Lung (tissue), 12 donors: Measurements from ENCODE around the gene NKX2-2. TPM values are rescaled to one million over a fixed set of nuclear protein-coding genes. Genes with fewer than 3 reads are reported as not detected.

Experiments used
- ATAC-seq: fragments of 200-7000 bp; cut with Tn5 transposase; one replicate; pipeline ENCODE4 v1.9.1; 2020; ENCODE audit warnings: moderate number of reproducible peaks; ENCODE audit not compliant: insufficient read depth, low FRiP score
- DNase-seq, 3 donors: peaks; one replicate each; pipeline ENCODE4 v3.0.0-alpha.2; 2013 to 2017
- H3K27ac ChIP-seq, 2 donors: one replicate each; pipeline ENCODE4 v1.5.1; 2013; ENCODE audit warnings: mild to moderate bottlenecking in 2 of 2, moderate library complexity in 2 of 2, control low read depth in 1 of 2, inconsistent platforms in 1 of 2, low read depth in 1 of 2, low read length in 1 of 2
- H3K27me3 ChIP-seq, 3 donors: one replicate each; pipeline ENCODE4 v1.5.1; 2013; ENCODE audit warnings: low read length in 2 of 3; ENCODE audit not compliant: control insufficient read depth in 3 of 3, insufficient read depth in 3 of 3
- H3K36me3 ChIP-seq, 4 donors: one replicate each; pipeline ENCODE4 v1.5.1; 2013; ENCODE audit warnings: low read length in 4 of 4, mild to moderate bottlenecking in 1 of 4, moderate library complexity in 1 of 4; ENCODE audit not compliant: control insufficient read depth in 4 of 4, insufficient read depth in 4 of 4
- H3K4me1 ChIP-seq, 5 donors: one replicate each; pipeline ENCODE4 v1.5.1; 2013; ENCODE audit warnings: low read length in 5 of 5, mild to moderate bottlenecking in 2 of 5, moderate library complexity in 1 of 5; ENCODE audit not compliant: control insufficient read depth in 5 of 5, insufficient read depth in 5 of 5
- H3K4me3 ChIP-seq: one replicate; pipeline ENCODE4 v1.5.1; 2013; ENCODE audit warnings: mild to moderate bottlenecking, control low read depth, moderate library complexity
- H3K9ac ChIP-seq, 2 donors: one replicate each; pipeline ENCODE4 v1.5.1; 2013; ENCODE audit warnings: low read length in 2 of 2, control low read depth in 1 of 2; ENCODE audit not compliant: insufficient read depth in 1 of 2
- H3K9me3 ChIP-seq, 4 donors: one replicate each; pipeline ENCODE4 v1.5.1; 2013; ENCODE audit warnings: low read length in 3 of 4, mild to moderate bottlenecking in 1 of 4, moderate library complexity in 1 of 4; ENCODE audit not compliant: control insufficient read depth in 4 of 4, insufficient read depth in 3 of 4
- WGBS, 2 donors: extraction: QIAGEN DNeasy Blood & Tissue Kit; methylation state at CpG; one replicate each; pipeline ENCODE4 v1.1.7; 2013; 5-methylcytosine and 5-hydroxymethylcytosine counted together
- polyA plus RNA-seq, 2 donors: library from polyadenylated mRNA; stranded (reverse); fragments of 200-250 nt; gene quantifications; one replicate each; pipeline ENCODE4 v1.2.1, GENCODE V29; 2013
- total RNA-seq, 2 donors: library from RNA; depleted of rRNA in 1 of 2; stranded (reverse); fragments of >200 nt in 1 of 2; gene quantifications; one replicate each; pipeline ENCODE4 v1.2.1, GENCODE V29; 2014 to 2021
- TF ChIP-seq, protein P1 (sequence below): IDR thresholded peaks from 2 replicates; pipeline ENCODE4 v1.5.1; 2012; ENCODE audit warnings: mild to moderate bottlenecking; ENCODE audit errors: control extremely low read depth, extremely low read depth
- donor health status: control.
- donor health status: control.
- donor health status: Bipolar disorder and iron deficiency.
- donor health status: healthy.
- donor health status: DM: yes; HTN: yes; CAD: no.

NKX2-2 gene
- total and polyA plus RNA-seq, 4 donors = not detected

DNA sequence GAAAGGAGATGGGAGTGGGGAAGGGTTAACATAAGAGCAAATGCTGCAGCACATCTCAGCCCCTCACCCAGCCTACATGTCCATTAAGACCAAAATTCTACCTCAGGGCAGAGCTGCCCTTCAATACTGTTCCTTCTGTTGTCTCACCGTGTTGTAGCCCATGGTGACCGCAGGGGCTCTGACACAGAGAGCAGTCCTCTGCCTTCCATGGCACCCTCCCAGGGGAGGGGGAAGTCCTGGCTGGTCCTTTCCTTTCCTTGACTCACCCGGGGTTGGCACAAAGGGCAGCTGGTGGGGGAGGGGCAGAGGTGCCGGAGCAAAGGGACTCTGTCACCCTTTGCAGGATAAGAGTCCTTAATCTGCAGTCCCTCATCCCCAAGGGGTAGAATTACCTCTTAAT is 15.2 kb downstream of the NKX2-2 start:
- no peaks in the 10 kb centered on the region for H3K36me3 ChIP-seq
- H3K27me3 ChIP-seq = peaks cover 0 to 48% (median 43%) of the 10 kb centered on the region in 3 donors
- no peak overlapping the region for H3K4me3 ChIP-seq
- H3K9me3 ChIP-seq = no peaks in the 10 kb centered on the region
- ATAC-seq (no peak), DNase-seq (no peak)
- H3K9ac ChIP-seq = no peak overlapping the region
- H3K4me1 ChIP-seq = no peaks in the 10 kb centered on the region
- H3K27ac ChIP-seq = no peak overlapping the region
- WGBS, 2 donors = 39 to 47% methylated on average over 4 of the region's 4 CpGs
- TF ChIP-seq, protein P1, sequence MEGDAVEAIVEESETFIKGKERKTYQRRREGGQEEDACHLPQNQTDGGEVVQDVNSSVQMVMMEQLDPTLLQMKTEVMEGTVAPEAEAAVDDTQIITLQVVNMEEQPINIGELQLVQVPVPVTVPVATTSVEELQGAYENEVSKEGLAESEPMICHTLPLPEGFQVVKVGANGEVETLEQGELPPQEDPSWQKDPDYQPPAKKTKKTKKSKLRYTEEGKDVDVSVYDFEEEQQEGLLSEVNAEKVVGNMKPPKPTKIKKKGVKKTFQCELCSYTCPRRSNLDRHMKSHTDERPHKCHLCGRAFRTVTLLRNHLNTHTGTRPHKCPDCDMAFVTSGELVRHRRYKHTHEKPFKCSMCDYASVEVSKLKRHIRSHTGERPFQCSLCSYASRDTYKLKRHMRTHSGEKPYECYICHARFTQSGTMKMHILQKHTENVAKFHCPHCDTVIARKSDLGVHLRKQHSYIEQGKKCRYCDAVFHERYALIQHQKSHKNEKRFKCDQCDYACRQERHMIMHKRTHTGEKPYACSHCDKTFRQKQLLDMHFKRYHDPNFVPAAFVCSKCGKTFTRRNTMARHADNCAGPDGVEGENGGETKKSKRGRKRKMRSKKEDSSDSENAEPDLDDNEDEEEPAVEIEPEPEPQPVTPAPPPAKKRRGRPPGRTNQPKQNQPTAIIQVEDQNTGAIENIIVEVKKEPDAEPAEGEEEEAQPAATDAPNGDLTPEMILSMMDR = no peak

DNA sequence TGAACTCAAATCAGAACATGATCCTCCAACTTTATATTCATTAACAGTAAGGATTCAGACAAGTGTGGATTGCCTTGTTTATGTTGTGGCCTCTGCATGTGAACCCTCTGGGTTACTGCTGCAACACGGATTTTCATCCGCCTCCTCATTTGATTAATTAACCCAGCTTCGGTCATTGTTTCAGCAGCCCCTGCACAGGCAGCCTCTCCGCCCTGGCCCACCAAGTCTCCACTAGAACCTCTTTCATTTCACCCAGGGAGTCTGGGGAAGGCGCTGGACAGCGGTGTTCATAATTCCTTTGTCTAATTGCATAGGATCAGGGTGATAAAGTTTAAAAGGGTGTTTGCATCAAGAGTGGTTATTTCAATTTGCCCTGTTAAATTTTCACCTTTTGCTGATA is 15.7 kb downstream of the NKX2-2 start:
- ATAC-seq (no peak), DNase-seq (no peak)
- no peak overlapping the region for H3K9ac ChIP-seq
- H3K4me1 ChIP-seq = no peaks in the 10 kb centered on the region
- no peak overlapping the region for H3K4me3 ChIP-seq
- 64 to 73% methylated on average over 6 of the region's 6 CpGs for WGBS, 2 donors
- no peaks in the 10 kb centered on the region for H3K36me3 ChIP-seq
- H3K9me3 ChIP-seq = no peaks in the 10 kb centered on the region
- peaks cover 0 to 44% (median 40%) of the 10 kb centered on the region in 3 donors for H3K27me3 ChIP-seq
- TF ChIP-seq, protein P1 = no peak
- no peak overlapping the region for H3K27ac ChIP-seq

DNA sequence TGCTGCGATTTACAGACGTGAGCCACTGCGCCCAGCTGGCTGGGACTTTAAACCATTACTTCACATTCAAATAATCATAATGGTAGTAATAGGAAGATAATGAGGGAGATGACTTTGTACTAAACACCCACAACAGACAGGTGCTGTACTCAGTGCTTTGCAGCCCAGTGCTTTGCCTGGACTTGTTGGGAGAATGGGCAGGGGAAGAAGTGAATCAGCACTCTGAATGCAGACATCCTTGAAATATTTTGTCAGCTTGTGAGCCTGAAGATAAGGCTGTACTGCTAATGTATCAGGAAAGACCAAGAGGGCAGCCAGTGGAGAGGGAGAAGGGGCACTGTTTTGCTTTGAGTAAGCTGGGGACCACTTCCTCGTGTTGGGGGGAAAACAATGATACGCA is 17.4 kb downstream of the NKX2-2 start:
- no peaks in the 10 kb centered on the region for H3K9me3 ChIP-seq
- no peaks in the 10 kb centered on the region for H3K4me1 ChIP-seq
- no peak for ATAC-seq
- DNase-seq = no peak
- WGBS, 2 donors = 81 to 84% methylated on average over 5 of the region's 5 CpGs
- no peak overlapping the region for H3K4me3 ChIP-seq
- no peak overlapping the region for H3K9ac ChIP-seq
- no peak overlapping the region for H3K27ac ChIP-seq
- H3K36me3 ChIP-seq = no peaks in the 10 kb centered on the region
- TF ChIP-seq, protein P1 = no peak
- H3K27me3 ChIP-seq = peaks cover 0 to 42% (median 36%) of the 10 kb centered on the region in 3 donors

DNA sequence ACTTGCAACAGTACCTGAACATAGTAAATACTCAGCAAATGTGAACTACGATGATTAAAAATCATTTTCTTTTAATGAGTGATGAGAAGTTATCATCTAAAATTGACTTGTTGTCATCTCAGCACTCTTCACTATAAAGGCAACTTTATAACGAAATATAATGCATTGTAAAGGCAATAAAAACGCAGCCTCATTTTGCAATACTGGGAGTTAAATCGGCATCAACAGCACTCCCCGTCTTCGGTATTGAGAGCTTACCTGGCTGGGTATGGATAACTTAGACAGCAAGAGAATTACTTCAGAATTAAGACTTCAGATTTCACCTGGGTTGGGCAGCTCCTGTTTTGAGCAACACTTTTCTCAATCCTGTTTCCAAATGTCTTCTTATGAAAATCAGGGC is 20.8 kb downstream of the NKX2-2 start:
- H3K27ac ChIP-seq = no peak overlapping the region
- ATAC-seq (no peak), DNase-seq (no peak)
- H3K9ac ChIP-seq = no peak overlapping the region
- no peaks in the 10 kb centered on the region for H3K36me3 ChIP-seq
- WGBS, 2 donors = 88 to 91% methylated on average over 6 of the region's 6 CpGs
- TF ChIP-seq, protein P1 = no peak
- H3K9me3 ChIP-seq = no peaks in the 10 kb centered on the region
- H3K4me1 ChIP-seq = no peaks in the 10 kb centered on the region
- H3K27me3 ChIP-seq = peaks cover 0 to 11% (median 9%) of the 10 kb centered on the region in 3 donors
- no peak overlapping the region for H3K4me3 ChIP-seq
